Mesendoderm (in vitro differentiated cells): ENCODE results near the gene TPT1.

Source experiments
- DNase-seq: peaks from one replicate; pipeline ENCODE4 v3.0.0; 2013
- H2AK5ac ChIP-seq: 2 replicates; pipeline ENCODE4 v1.6.1; 2013; ENCODE audit warnings: low read length, inconsistent platforms
- H2BK120ac ChIP-seq: 2 replicates; pipeline ENCODE4 v1.6.1; 2013; ENCODE audit warnings: low read depth, mild to moderate bottlenecking, low read length, moderate library complexity, mixed read lengths
- H2BK15ac ChIP-seq: replicated peaks from 2 replicates; pipeline ENCODE4 v1.6.1; 2013; ENCODE audit warnings: low read depth, mild to moderate bottlenecking, moderate library complexity
- H2BK5ac ChIP-seq: 2 replicates; pipeline ENCODE4 v1.6.1; 2013; ENCODE audit warnings: low read length, inconsistent platforms
- H3K18ac ChIP-seq: 2 replicates; pipeline ENCODE4 v1.6.1; 2013; ENCODE audit warnings: mild to moderate bottlenecking, low read length, mixed read lengths
- H3K23ac ChIP-seq: one replicate; pipeline ENCODE4 v1.6.1; 2013; ENCODE audit warnings: low read length
- H3K27ac ChIP-seq: 2 replicates; pipeline ENCODE4 v1.5.1; 2013; ENCODE audit warnings: low read depth, mild to moderate bottlenecking, inconsistent platforms, low read length, moderate library complexity
- H3K27me3 ChIP-seq: 2 replicates; pipeline ENCODE4 v1.6.1; 2013; ENCODE audit warnings: low read length, control low read depth, mild to moderate bottlenecking, inconsistent platforms; ENCODE audit not compliant: insufficient read depth, poor library complexity
- H3K36me3 ChIP-seq: 2 replicates; pipeline ENCODE4 v1.6.1; 2013; ENCODE audit warnings: low read length, inconsistent platforms; ENCODE audit not compliant: control insufficient read depth, insufficient read depth
- H3K4ac ChIP-seq: one replicate; pipeline ENCODE4 v1.6.1; 2013; ENCODE audit warnings: low read depth, mild to moderate bottlenecking, low read length, moderate library complexity
- H3K4me1 ChIP-seq: 2 replicates; pipeline ENCODE4 v1.6.1; 2013; ENCODE audit warnings: low read depth, low read length, inconsistent platforms; ENCODE audit not compliant: control insufficient read depth
- H3K4me2 ChIP-seq: 2 replicates; pipeline ENCODE4 v1.6.1; 2013; ENCODE audit warnings: low read length
- H3K4me3 ChIP-seq: 2 replicates; pipeline ENCODE4 v1.5.1; 2013; ENCODE audit warnings: mild to moderate bottlenecking, low read length
- H3K56ac ChIP-seq: one replicate; pipeline ENCODE4 v1.6.1; 2013; ENCODE audit warnings: low read length
- H3K79me1 ChIP-seq: 2 replicates; pipeline ENCODE4 v1.6.1; 2013; ENCODE audit warnings: low read length, inconsistent platforms
- H3K79me2 ChIP-seq: 2 replicates; pipeline ENCODE4 v1.6.1; 2013; ENCODE audit warnings: mild to moderate bottlenecking, low read length; ENCODE audit not compliant: control insufficient read depth, insufficient read depth
- H3K9ac ChIP-seq: 2 replicates; pipeline ENCODE4 v1.6.1; 2013; ENCODE audit warnings: low read length, inconsistent platforms
- H4K5ac ChIP-seq: one replicate; pipeline ENCODE4 v1.6.1; 2013; ENCODE audit warnings: low read length
- H4K8ac ChIP-seq: one replicate; pipeline ENCODE4 v1.6.1; 2013; ENCODE audit warnings: low read depth, mild to moderate bottlenecking, control low read depth, low read length, moderate library complexity
- WGBS: extraction: QIAGEN DNeasy Blood & Tissue Kit; methylation state at CpG from one replicate; pipeline ENCODE4 v1.1.7; 2013; ENCODE audit warnings: low lambda C conversion rate, missing lambda C conversion rate; ENCODE audit not compliant: insufficient coverage; ENCODE audit errors: extremely low coverage; 5-methylcytosine and 5-hydroxymethylcytosine counted together

TPT1 gene

GRCh38 chr13:45339399-45339798 is 1.6 kb downstream of the TPT1 start:
- no peak overlapping the region for H3K4ac ChIP-seq
- H3K4me2 ChIP-seq, result peak overlapping the region; percentile 29
- H3K4me3 ChIP-seq, result peak overlapping the region; percentile 88
- no peak overlapping the region for H4K5ac ChIP-seq
- no peak overlapping the region for H2BK5ac ChIP-seq
- peaks cover 13% of the 10 kb centered on the region for H3K79me1 ChIP-seq
- no peak overlapping the region for H4K8ac ChIP-seq
- no peak overlapping the region for H3K18ac ChIP-seq
- H3K4me1 ChIP-seq, result peaks cover 5% of the 10 kb centered on the region
- no peak overlapping the region for H2BK15ac ChIP-seq
- H3K27ac ChIP-seq, result no peak overlapping the region
- no peak overlapping the region for H3K56ac ChIP-seq
- DNase-seq, result no peak
- no peak overlapping the region for H2BK120ac ChIP-seq
- H3K79me2 ChIP-seq, result peaks cover 43% of the 10 kb centered on the region
- H3K27me3 ChIP-seq, result no peaks in the 10 kb centered on the region
- no peak overlapping the region for H2AK5ac ChIP-seq
- H3K23ac ChIP-seq, result no peak overlapping the region
- peak overlapping the region; percentile 99 for H3K9ac ChIP-seq
- peaks cover 22% of the 10 kb centered on the region for H3K36me3 ChIP-seq

DNA sequence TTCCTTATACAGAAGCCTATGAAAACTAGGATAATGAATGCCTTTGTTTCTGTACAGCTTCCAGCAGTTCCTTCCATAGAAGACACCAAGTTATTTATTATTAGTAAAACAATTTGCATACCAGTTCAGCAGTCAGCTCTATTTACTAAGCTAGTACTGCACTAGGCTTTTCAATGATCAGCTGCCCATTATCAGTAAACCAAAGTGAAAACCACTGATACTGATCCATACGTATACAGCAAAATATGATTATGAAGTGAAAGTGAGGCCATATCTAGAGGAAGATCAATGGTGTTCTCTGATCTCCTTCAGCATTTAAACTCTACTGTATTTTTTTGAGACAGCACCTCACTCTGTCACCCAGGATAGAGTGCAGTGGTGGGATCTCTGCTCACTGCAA is 3.2 kb downstream of the TPT1 start:
- no peak overlapping the region for H3K56ac ChIP-seq
- H2BK5ac ChIP-seq, result no peak overlapping the region
- H3K23ac ChIP-seq, result no peak overlapping the region
- H4K8ac ChIP-seq, result no peak overlapping the region
- no peak overlapping the region for H2BK15ac ChIP-seq
- peaks cover 13% of the 10 kb centered on the region for H3K79me1 ChIP-seq
- no peak overlapping the region for H3K4me2 ChIP-seq
- no peak overlapping the region for H3K4ac ChIP-seq
- H3K18ac ChIP-seq, result no peak overlapping the region
- no peak overlapping the region for H3K27ac ChIP-seq
- H3K9ac ChIP-seq, result no peak overlapping the region
- peaks cover 22% of the 10 kb centered on the region for H3K36me3 ChIP-seq
- no peak overlapping the region for H3K4me3 ChIP-seq
- H2AK5ac ChIP-seq, result no peak overlapping the region
- H2BK120ac ChIP-seq, result no peak overlapping the region
- H3K79me2 ChIP-seq, result peaks cover 43% of the 10 kb centered on the region
- no peaks in the 10 kb centered on the region for H3K27me3 ChIP-seq
- H3K4me1 ChIP-seq, result peaks cover 5% of the 10 kb centered on the region
- no CpG with 5 or more reads among the region's 1 CpG for WGBS
- no peak for DNase-seq
- H4K5ac ChIP-seq, result no peak overlapping the region

DNA sequence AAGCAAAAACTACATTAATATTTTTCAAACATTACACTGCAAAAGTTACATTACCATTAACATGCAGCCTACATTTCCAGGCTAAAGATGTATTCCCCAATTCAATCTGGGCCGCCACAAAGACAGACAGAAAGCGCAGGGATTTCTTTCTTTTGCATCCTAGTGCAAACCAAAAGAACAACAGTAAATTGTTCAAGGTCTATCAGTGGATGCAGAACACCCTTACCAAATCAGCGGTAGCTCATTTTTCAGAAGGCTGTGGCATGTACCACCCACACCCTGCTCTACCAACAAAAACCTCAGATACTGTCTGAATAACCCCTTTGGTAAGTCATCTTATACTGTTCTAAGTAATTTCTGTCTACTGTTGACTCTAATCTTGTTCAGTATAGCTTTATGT is 3.6 kb downstream of the TPT1 start:
- no peak overlapping the region for H3K23ac ChIP-seq
- H3K79me1 ChIP-seq, result peaks cover 13% of the 10 kb centered on the region
- H3K4me2 ChIP-seq, result no peak overlapping the region
- H3K9ac ChIP-seq, result no peak overlapping the region
- peaks cover 5% of the 10 kb centered on the region for H3K4me1 ChIP-seq
- H3K56ac ChIP-seq, result no peak overlapping the region
- no peak overlapping the region for H2BK120ac ChIP-seq
- peaks cover 43% of the 10 kb centered on the region for H3K79me2 ChIP-seq
- H3K27ac ChIP-seq, result no peak overlapping the region
- H3K36me3 ChIP-seq, result peaks cover 22% of the 10 kb centered on the region
- H3K4me3 ChIP-seq, result no peak overlapping the region
- H3K27me3 ChIP-seq, result no peaks in the 10 kb centered on the region
- no peak overlapping the region for H2AK5ac ChIP-seq
- no peak overlapping the region for H3K4ac ChIP-seq
- no peak overlapping the region for H3K18ac ChIP-seq
- no peak overlapping the region for H2BK5ac ChIP-seq
- WGBS, result no CpG with 5 or more reads among the region's 3 CpGs
- H4K8ac ChIP-seq, result no peak overlapping the region
- no peak overlapping the region for H4K5ac ChIP-seq
- DNase-seq, result no peak
- H2BK15ac ChIP-seq, result no peak overlapping the region

GRCh38 chr13:45336025-45336800 is 4.8 kb downstream of the TPT1 start:
- Histone ChIP-seq H3K36me3 (peaks cover 22% of the 10 kb centered on the region), H3K18ac (no peak overlapping the region), H3K79me1 (peaks cover 13% of the 10 kb centered on the region), H2AK5ac (no peak overlapping the region), H3K4ac (no peak overlapping the region), H3K4me1 (peaks cover 5% of the 10 kb centered on the region), H3K23ac (no peak overlapping the region), H3K27ac (no peak overlapping the region), H2BK120ac (no peak overlapping the region), H2BK15ac (no peak overlapping the region), H3K27me3 (no peaks in the 10 kb centered on the region), H4K8ac (no peak overlapping the region), H3K4me2 (no peak overlapping the region), H4K5ac (no peak overlapping the region), H3K9ac (no peak overlapping the region), H3K4me3 (no peak overlapping the region), H3K79me2 (peaks cover 38% of the 10 kb centered on the region), H3K56ac (no peak overlapping the region), H2BK5ac (no peak overlapping the region)
- WGBS, result no CpG with 5 or more reads among the region's 9 CpGs
- no peak for DNase-seq

DNA sequence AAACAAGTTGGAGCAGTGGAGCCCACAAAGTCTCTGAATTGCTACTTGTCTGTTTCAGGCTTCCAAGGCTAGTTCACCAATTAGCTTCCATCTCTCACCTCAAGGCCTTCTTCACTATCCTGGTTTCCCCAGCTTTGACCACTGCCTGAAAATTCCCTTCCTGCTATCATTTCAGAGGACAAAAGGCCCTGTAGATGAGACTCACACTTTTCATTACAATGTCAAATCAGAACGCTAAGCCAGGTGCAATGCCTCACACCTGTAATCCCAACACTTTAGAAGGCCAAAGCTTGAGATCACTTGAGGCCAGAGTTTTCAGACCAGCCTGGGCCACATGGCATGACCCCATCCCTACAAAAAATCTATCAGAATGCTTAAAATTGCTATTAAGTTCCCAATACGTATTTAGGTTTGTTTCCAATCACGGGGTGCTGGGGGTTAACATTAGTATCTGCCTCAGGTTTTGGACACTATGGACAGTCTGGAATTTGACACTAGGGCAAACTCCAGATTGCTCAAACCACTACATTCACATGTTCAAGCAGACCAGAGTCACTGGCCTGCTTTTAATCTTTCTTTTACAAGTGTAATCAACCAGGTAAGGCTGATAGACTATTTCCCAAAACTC is 5.5 kb downstream of the TPT1 start:
- Histone ChIP-seq H2BK120ac (no peak overlapping the region), H3K79me1 (peaks cover 13% of the 10 kb centered on the region), H3K27ac (no peak overlapping the region), H3K27me3 (no peaks in the 10 kb centered on the region), H3K36me3 (peaks cover 22% of the 10 kb centered on the region), H2BK15ac (no peak overlapping the region), H3K18ac (no peak overlapping the region), H3K4me2 (no peak overlapping the region), H3K4me3 (no peak overlapping the region), H3K4me1 (peaks cover 5% of the 10 kb centered on the region), H3K9ac (no peak overlapping the region), H3K4ac (no peak overlapping the region), H3K79me2 (peaks cover 33% of the 10 kb centered on the region), H3K23ac (no peak overlapping the region), H2AK5ac (no peak overlapping the region), H3K56ac (no peak overlapping the region), H4K5ac (no peak overlapping the region), H4K8ac (no peak overlapping the region), H2BK5ac (no peak overlapping the region)
- no CpG with 5 or more reads among the region's 3 CpGs for WGBS
- DNase-seq, result no peak
